GM21390 (cell line): ENCODE results near the gene C21orf91.
"Not testable (repeated sequence)": the region's sequence is repeated elsewhere in the genome, so short reads cannot be mapped to it uniquely, and the experiment has no call there.

Source experiments
- ATAC-seq: cut with Tn5 transposase; IDR thresholded peaks from one replicate; pipeline ENCODE4 v1.9.1; 2021; ENCODE audit not compliant: unreplicated experiment

Gene C21orf91

GRCh38 chr21:17779980-17780379 lies 39.2 kb downstream of the C21orf91 start:
- ATAC-seq, result no peak

GRCh38 chr21:17779496-17779895 lies 39.7 kb downstream of the C21orf91 start:
- no peak for ATAC-seq

- ATAC-seq, result no peak
These were observed 41.9 kb downstream of the C21orf91 start for GRCh38 chr21:17777072-17777765.

GRCh38 chr21:17775431-17776126 lies 43.6 kb downstream of the C21orf91 start:
- peak; percentile 59 for ATAC-seq

- ATAC-seq, result not testable (repeated sequence)
These were observed 44.1 kb downstream of the C21orf91 start for GRCh38 chr21:17775021-17775420.

- no peak for ATAC-seq
These were observed 49.7 kb downstream of the C21orf91 start for GRCh38 chr21:17769447-17769845.

GRCh38 chr21:17768840-17769446 lies 50.2 kb downstream of the C21orf91 start:
- no peak for ATAC-seq

- ATAC-seq, result no peak
These were observed 53.9 kb downstream of the C21orf91 start for GRCh38 chr21:17765207-17765606.

GRCh38 chr21:17763288-17764037 lies 55.7 kb downstream of the C21orf91 start:
- no peak for ATAC-seq

- no peak for ATAC-seq
These were observed 59.5 kb downstream of the C21orf91 start for GRCh38 chr21:17759511-17760178.

GRCh38 chr21:17758683-17759082 lies 60.5 kb downstream of the C21orf91 start:
- ATAC-seq, result no peak

- no peak for ATAC-seq
These were observed 61.5 kb downstream of the C21orf91 start for GRCh38 chr21:17757671-17758070.

- no peak for ATAC-seq
These were observed 65.4 kb downstream of the C21orf91 start for GRCh38 chr21:17753736-17754135.

- no peak for ATAC-seq
These were observed 67.0 kb downstream of the C21orf91 start for GRCh38 chr21:17752171-17752570.

- no peak for ATAC-seq
These were observed 72.2 kb downstream of the C21orf91 start for GRCh38 chr21:17746920-17747319.

GRCh38 chr21:17745086-17745485 lies 74.1 kb downstream of the C21orf91 start:
- ATAC-seq, result no peak

- ATAC-seq, result no peak
These were observed 76.1 kb downstream of the C21orf91 start for GRCh38 chr21:17742940-17743592.

GRCh38 chr21:17742181-17742580 lies 77.0 kb downstream of the C21orf91 start:
- ATAC-seq, result no peak
